Measurements from ENCODE around the gene CDC42BPA.
"Not testable (repeated sequence)": the region's sequence is repeated elsewhere in the genome, so short reads cannot be mapped to it uniquely, and the experiment has no call there.

CDC42BPA gene

DNA sequence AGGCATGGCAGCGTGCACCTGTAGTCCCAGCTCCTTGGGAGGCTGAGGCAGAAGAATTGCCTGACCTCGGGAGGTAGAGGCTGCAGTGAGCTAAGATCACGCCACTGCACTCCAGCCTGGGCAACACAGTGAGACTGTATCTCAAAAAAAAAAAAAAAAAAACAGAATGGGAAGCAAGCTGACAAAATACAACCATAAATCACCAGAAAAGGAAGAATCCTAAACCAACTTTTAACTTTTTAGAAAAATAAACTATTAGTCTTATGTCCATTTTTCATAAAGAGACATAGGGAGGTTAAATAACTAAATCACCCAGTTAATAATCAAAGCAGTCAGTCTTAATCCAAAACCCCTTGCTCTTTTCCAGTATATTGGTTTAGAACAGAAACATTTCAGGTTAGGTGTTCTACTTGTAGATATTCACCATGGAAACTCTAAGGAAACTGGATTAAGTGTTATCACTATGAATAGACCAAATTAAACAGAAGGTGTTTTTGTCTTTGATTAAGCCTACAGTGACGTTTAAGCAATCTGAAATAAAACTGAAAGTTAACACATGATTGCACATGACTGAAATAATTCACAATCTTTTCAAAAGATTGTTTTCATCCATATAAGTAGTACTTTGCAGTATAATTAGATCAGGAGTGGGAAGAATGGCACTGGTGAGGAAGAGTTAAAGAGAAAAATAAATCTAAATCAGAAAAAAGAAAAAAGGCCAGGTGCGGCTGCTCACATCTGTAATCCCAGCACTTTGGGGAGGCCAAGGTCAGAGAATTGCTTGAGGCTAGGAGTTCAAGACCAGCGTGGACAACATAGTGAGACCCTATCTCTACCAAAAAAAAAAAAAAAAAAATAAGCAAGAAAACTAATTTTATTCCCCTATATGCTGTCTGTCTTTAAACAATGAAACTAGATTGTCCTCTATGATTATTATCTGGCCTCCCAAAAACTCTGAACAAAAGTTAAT is 9.6 kb downstream of the CDC42BPA start:
- no peak for DNase-seq

DNA sequence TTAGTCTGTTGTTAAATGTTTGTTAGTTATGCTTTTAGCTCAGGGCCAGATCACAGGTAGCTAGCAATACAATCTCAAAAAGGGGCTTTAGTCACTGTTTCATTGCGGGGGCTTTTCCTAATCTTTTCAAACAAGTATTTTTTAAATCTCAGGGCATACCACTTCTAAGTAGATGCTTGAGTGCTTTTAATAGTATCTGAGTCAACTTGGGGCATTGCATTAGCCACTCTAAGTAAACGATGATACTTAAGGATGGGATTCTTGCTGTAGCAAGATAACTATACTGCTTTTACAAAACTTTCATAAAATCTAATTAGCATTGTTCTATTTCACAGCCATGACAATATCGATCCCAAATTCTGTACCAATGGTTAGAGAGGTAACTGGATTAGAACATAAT is 11.6 kb downstream of the CDC42BPA start:
- no peak for DNase-seq

DNA sequence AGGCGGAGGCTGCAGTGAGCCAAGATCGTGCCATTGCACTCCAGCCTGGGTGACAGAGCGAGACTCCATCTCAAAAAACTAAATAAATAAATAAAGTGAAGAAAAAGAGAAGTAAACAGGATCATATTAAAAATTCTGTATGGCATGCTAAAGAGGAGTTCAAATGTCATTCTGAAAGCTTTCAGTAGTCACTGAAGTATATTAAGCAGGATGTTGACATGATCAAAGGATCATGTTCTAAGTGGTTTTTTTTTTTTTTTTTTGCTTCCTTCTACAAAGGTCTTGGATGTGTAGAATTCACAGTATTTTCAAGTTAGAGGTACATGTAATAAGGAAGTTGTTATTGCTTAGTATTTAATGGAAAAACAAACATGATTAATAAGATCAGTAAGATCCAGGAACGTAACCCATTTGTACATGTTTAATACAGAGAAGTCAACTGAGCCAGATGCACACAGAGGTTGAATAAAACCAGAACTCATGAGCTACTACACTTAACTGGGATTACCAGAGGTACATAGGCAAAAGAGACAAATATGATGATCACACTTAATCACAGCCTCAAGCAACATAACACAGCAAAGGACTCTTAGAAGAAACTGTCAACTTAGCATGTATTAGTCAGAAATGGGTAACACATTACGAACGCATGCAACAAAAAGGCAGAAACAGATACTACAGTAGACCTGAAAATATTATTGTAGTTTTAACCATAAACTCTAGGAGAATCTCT is 12.2 kb downstream of the CDC42BPA start:
- no peak for DNase-seq

DNA sequence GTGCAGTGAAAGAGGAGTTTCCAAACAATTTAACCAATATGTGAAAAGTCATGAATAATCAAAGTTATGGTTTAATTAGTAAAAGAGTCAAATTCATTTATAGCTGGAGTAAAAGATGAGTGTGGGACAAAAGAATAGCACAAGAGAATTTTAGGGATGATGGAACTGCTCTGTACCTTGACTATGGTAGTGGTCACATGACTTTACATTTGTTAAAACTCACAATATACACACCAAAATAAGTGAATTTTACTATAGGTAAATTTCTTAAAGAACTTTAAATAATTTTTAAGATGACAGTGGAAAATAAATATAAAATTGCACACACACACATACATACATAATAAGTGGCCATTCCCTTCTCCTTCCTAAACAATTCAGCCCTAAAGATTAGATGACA is 13.6 kb downstream of the CDC42BPA start:
- no peak for DNase-seq

DNA sequence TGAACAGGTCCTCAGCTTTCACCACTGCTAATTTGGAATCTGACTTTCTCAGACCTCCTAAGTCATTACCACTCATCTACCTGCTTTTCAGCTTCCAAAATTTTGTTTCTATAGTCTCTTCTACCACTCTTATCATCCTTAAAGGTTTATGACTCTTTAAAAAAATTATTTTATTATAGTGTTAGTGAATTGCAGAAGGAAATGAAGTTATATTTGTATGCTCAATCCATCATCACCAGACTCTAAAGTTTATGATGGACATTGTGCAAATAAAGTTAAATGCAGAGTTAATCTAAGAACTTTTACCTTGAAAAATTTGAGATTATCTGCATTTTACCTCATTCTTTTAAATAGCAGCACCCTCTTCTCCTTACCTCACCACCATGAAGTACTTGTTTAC is 14.6 kb downstream of the CDC42BPA start:
- no peak for DNase-seq

DNA sequence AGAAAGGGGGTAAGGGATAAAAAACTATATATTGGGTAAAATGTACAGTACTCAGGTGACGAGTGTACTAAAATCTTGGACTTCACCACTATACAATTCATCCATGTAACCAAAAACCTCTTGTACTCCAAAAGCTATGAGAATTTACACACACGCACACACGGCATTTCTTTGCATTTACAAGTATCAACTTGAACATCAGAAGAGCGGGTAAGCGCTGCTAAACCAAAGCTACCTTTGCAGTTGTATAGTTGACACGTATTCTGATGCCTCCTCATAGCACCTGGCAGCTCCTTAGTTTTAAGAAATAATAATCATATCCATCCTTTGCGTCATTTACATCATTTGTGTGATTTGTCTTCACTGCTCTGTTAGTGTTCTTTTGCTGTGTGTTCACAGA is 17.6 kb downstream of the CDC42BPA start:
- no peak for DNase-seq

DNA sequence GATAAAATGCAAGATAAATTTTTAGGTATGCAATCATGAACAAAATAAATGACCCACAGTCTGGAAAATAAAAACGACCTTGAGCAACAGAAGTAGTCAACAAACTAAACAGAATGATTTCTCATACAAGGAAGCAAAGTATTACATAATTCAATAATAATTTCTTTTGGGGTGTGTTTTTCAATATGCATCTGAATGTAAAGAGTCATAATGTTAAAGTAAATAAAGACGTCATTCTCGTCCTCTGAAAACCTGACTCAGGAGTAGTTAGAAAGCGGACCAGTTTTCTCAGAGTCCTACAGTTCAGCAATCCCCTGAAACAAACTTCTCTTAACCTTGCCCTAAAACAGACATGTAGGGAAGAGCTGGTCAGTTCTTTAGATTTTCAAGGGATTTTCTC is 18.6 kb downstream of the CDC42BPA start:
- no peak for DNase-seq

DNA sequence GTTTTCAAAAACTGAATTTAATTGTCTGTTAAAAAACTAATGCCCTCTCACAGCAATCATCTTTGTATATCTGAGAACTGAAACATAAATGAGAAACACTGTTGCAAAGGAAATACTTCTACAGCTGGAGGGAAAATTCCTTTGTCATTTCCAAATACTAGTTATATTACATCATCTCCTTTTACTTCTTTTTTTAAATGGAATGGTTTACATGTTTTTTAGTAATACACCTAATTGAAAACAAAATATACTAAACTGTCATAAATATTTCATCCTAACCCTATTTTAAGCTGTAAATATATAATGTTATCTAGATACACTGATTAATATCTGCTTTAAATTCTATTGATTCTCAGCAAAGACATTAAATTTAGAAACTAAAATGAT is 19.1 kb downstream of the CDC42BPA start:
- no peak for DNase-seq

DNA sequence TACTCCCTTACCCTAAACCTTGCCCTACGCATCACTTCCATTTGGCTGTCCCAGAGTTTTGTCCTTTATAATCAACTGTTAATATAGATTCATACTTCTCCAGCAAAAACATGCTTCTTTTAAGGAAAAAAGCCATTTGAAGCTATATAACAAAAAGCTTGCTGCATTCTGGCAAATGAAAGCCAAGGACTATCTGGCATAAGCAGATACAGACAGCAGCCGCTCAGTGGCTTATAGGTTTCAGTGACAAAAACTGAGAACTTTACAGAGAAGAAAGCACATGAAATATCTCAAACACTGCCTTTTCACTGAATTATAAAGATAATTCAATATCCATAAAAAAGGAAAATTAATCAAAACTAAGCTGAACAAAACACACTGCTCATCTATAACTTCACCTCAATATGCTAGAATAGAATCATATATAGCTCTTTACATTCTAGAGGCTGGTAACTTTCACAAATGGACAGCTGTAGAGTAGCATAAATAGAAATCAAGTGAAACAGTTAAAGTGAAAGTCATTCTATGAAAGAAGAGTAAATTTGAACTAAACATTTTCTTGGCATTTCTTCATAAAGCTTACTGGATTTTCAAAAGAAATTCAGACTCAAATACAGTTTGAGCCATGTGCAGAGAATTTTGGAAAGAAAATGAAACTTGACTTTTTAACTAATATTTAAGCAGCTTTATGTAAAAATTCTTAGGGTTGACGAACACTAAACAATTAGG is 19.6 kb downstream of the CDC42BPA start:
- DNase-seq, result no peak

DNA sequence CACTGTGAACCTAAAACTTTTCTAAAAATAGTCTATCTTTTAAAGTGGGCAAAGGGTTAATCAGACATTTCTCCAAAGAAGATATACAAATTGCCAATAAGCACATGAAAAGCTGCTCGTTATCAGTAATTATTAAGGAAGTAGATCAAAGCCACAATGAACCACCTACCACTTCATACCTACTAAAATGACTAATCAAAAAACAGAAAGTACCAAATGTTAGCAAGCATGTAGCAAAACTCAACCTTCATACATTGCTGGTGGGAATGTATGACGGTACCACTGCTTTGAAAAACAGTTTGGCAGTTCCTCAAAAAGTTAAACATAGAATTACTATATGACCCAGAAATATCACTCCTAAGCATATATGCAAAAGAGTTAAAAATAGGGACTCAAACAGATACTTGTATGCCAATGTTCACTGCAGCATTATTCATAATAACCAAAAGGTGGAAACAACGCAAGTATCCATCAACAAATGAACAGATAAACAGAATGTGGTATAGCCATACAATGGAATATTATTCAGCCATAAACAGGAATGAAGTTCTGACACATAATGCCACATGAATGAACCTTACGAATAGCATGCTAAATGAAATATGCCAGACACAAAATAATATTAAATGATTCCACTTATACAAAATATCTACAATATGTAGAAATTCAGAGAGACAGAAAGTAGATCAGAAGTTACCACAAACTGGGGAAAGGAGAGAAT is 21.1 kb downstream of the CDC42BPA start:
- DNase-seq, result no peak

DNA sequence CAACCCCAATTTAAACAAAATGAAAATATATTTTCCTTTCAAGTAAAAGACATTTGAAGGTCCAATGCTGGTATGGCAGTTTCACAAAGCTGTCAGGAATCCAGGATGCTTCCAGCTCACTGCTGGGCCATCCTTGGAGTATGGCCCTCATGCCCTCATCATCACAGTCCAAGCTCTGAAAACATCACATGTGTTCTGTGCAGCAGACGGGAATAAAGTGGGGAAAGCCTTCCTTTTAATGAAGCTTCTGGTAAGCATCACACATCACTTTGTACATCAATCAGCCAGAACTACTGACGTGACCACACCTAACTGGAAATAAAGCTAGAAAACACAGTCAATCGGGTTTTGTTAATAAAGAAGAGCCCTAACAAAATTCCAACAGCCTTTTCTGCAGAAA is 22.7 kb downstream of the CDC42BPA start:
- DNase-seq, result no peak

DNA sequence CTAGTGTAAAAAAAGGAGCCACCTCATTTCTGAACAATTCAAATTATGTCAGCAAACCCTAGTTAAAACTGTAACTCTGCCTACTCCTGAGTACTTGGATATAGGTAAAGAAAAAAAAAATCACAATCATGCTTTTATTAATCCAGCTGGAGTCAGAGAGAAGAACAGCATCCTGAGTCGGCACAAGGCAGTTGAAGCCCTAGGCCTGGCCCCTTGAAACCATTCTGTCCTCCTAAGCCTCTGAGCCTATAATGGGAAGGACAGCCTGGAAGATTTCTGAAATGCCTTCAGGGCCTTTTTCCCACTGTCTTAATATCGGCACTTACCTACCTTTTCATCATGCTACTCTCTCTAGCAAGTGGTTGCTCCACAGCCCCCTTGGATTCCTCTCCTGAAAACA is 32.5 kb downstream of the CDC42BPA start:
- no peak for DNase-seq

DNA sequence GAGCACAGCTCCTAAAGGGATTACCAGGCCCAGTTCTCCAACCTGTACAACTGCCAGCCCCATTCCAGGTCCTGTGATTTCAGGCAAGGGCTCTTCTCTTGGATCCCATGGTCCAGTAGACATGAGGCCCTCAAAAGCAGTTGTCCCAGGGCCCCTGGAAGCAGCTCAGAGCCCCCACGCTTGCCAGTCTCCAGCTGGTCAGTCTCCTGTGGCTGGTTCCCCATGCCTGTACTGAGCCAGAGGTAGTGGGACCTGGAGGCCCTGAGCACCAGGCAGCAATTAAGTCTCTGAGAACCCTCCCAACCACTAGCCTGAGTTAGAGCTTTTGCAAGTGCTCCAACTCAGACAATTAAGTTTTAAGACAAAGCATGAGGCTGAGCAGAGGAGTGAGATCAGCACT is 36.9 kb downstream of the CDC42BPA start:
- no peak for DNase-seq

DNA sequence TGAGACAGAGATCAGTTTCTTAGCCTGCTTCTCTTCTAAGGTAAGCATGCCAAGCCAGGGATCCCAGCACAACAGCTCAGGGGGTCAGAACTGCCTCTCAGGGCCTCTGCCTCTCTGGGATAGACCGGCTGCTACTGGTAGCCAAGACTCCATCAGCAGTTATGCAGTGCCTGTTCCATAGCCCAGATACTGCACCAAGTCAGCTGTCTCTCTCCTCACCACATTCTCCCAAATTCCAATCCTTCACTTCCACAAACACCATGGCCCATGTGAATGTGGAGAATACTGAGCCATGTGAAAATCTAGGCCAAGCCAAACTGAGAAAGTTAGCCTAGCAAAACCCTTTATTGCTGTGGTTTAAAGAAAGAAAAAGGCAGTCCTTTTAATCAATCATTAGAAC is 37.5 kb downstream of the CDC42BPA start:
- DNase-seq, result no peak

DNA sequence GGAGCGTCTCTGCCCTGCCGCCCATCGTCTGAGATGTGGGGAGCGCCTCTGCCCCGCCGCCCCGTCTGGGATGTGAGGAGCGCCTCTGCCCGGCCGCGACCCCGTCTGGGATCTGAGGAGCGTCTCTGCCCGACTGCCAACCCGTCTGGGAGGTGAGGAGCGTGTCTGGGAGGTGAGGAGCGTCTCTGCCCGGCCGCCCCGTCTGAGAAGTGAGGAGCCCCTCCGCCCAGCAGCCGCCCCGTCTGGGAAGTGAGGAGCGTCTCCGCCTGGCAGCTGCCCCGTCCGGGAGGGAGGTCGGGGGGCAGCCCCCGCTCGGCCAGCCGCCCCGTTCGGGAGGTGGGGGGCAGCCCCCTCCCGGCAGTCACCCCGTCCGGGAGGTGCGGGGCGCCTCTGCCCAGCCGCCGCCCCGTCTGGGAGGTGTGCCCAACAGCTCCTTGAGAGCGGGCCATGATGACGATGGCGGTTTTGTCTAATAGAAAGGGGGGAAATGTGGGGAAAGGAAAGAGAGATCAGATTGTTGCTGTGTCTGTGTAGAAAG is 42.1 kb downstream of the CDC42BPA start:
- not testable (repeated sequence) for DNase-seq

DNA sequence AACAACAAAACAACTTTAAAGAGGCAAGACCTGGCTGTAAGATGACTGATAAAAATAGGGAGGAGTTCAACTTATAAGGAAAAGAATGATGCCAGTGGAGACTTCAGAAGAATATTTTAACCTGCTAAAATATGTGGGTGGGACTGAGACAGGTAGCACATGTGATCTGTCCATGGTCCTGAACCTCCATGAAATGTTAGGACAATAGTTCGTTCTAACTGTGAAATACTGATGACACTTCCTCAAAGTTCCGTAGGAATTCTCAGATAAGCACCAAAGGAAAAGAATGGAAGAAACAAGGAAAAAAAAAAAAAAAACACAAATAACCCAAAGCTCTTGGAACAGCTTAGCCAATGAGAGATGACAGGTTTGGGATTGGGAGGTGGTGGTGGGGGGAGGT is 44.7 kb downstream of the CDC42BPA start:
- no peak for DNase-seq

DNA sequence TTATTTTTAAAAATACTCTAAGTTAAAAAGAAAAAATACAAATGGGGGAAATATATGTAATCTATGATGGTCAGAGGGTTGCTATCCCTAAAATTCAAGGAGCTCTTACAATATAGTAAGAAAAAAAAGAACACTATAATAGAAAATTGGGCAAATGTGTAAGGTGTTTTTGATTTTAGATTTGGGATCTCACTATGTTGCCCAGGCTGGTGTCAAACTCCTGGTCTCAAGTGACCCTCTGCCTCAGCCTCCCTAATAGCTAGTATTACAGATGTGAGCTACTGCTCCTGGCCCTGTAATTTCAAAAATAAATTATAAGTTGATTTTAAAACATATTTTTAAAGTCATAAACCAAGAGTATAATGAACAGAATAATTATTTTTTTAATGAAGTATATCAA is 45.9 kb downstream of the CDC42BPA start:
- DNase-seq, result no peak

DNA sequence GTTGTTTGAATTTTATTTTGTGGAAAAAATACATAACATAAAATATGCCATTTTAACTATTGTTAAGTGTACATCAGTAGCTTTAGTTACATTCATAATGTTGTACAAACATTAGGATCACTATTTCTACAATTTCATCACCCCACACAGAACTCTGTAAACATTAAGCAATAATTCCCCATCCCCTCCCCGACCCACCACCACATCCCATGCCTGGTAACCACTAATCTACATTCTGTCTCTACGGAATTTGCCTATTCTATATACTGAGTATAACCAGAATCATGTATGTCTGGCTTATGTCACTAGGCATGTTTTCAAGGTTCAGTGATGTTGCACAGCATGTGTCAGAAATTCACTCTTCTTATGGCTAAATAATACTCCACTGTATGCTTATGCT is 47.7 kb downstream of the CDC42BPA start:
- DNase-seq, result no peak

DNA sequence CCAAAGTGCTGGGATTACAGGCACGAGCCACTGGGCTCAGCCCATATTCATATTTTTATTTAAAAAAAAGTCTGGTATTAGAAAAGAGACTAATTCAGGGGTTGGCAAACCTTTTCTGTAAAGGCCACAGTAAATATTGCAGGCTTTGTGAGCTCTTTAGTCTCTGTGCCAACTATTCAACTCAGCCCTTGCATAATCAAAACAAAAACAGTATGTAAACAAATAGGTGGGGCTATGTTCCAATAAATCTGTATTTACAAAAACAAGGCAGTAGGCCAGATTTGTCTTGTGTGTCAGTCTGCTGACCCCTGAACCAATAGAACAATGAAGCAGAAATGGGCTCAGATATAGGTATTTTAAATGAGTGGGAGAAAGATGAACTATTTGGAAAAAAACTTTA is 49.3 kb downstream of the CDC42BPA start:
- DNase-seq, result no peak

DNA sequence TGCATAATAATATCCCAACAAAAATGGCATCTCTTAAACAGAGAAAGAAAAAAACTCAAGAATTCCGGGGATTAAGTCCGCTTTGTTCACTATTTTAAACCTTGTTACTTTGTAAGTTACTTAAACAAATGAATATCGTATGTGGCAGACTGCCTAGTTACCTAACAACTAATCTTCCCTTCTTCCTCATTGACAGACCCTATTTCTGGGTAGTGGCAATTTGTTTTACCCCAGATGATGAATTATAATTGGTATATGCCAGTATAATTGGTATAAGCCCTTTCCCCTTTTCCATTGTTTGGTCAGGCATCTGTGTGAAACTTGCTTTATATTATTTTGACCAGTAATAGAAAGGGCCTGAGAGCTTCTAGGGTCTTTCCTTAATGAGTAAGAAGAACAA is 52.4 kb downstream of the CDC42BPA start:
- DNase-seq, result no peak

DNA sequence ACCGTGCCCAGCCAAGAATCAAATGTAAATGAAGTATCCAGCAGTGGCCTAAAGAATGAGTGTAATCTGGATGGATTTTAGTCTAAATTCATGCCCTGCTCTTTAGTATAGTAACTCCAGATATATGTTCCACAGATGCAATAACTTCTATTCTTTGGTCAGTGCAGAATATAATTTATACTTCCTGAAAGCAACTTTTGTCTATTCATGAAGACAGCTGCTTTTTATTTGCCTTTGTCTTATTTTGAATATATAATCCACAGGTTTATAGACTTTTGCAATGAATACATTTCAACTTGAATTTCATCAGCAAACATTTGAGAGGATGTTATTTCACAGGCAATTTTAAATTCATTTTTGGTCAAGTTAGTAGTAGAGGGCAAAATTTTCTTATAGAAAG is 54.4 kb downstream of the CDC42BPA start:
- no peak for DNase-seq

DNA sequence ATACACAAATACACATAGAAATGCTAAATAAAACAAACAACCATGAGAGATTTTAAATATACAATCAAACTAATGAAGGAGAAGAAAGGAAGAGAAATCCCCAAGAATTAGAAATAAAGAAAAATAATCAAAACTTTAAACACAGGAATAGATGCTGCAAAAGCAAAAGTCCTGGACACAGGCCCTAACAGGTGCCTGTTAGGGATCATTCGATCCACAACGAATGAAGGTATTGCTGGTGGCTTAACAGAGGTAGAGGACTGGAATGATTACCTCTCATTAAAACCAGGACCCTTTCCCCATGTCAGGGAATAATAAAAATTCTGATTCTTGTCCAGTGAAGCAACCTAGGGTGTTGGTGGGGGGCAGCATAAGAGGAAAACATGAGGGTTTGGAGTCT is 56.8 kb downstream of the CDC42BPA start:
- DNase-seq, result no peak

DNA sequence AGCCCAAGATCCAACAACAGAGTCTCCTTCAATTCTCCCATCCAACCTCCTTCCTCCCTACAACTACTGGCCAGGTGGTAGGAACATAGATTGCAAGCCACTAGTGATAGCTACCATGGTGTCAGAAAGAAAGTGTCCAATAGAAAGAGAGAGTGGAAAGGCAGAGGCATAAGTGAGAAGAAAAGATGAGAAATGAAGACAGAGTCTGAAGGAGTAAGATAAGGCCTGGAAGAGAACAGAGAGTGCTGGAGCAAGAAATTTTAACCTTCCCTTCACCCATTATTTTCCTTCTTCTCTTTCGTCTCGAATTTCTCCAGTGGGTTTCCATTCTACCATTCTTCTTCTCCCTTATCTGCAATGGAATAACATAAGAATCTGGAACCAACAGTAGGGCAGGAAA is 57.9 kb downstream of the CDC42BPA start:
- no peak for DNase-seq

Measured in 8988T (cell line).